SK-N-SH (cell line): Measurements from ENCODE around the gene DTX2. TPM values are rescaled to one million over a fixed set of nuclear protein-coding genes. Genes with fewer than 3 reads are reported as not detected.

ENCODE experiments used
- CTCF ChIA-PET: fragments of 300-600, 350-600 bp; formaldehyde crosslinking; extraction: SDS; loops from one replicate; lab custom pipeline; 2021; lab: Yijun Ruan, JAX
- POLR2A ChIA-PET: fragments of 350-600 bp; sonication (Branson Sonifier 250); formaldehyde crosslinking; extraction: SDS; loops from one replicate; lab custom pipeline; 2020; ENCODE audit warnings: antibody characterized with exemption, inconsistent platforms; lab: Yijun Ruan, JAX
- DNase-seq: peaks from one replicate; pipeline ENCODE4 v3.0.0; 2012
- H2AFZ ChIP-seq: fragments of 200-600 bp; sonication (generic); 2 replicates; pipeline ENCODE4 v1.8.1; 2016; ENCODE audit warnings: antibody characterized with exemption, mild to moderate bottlenecking, low read depth
- H3F3A ChIP-seq: fragments of 200-600 bp; sonication (generic); replicated peaks from 2 replicates; pipeline ENCODE3; 2016; ENCODE audit warnings: antibody characterized with exemption, mild to moderate bottlenecking; ENCODE audit not compliant: insufficient read depth
- H3K27ac ChIP-seq, 2 experiments: fragments of 200-500 bp in 1 of 2; fragments of 200-600 bp in 1 of 2; sonication (Bioruptor generic) in 1 of 2; sonication (generic), shearing (Covaris generic) in 1 of 2; 2 replicates each; pipeline versions ENCODE4 v1.5.1 to v1.6.1; 2014 to 2016; ENCODE audit warnings: low read depth in 2 of 2, inconsistent platforms in 1 of 2, low read length in 1 of 2, mild to moderate bottlenecking in 1 of 2, mixed read lengths in 1 of 2
- H3K27me3 ChIP-seq: fragments of 200-600 bp; sonication (generic), shearing (Covaris generic); 2 replicates; pipeline ENCODE4 v1.6.1; 2016; ENCODE audit warnings: mixed run types; ENCODE audit not compliant: insufficient read depth
- H3K36me3 ChIP-seq, 2 experiments: fragments of 200-500 bp in 1 of 2; fragments of 200-600 bp in 1 of 2; sonication (Bioruptor generic) in 1 of 2; sonication (generic) in 1 of 2; replicated peaks in 1 of 2; 2 replicates each; pipeline versions ENCODE3 to v1.5.1; 2014 to 2016; ENCODE audit warnings: low read length in 1 of 2, mild to moderate bottlenecking in 1 of 2; ENCODE audit not compliant: insufficient read depth in 2 of 2, control insufficient read depth in 1 of 2
- H3K4me1 ChIP-seq, 2 experiments: fragments of 200-500 bp in 1 of 2; fragments of 200-600 bp in 1 of 2; sonication (Bioruptor generic) in 1 of 2; sonication (generic), shearing (Covaris generic) in 1 of 2; 2 replicates each; pipeline versions ENCODE4 v1.5.1 to v1.6.1; 2014 to 2016; ENCODE audit warnings: low read depth in 1 of 2, low read length in 1 of 2, mixed run types in 1 of 2; ENCODE audit not compliant: insufficient read depth in 2 of 2, control insufficient read depth in 1 of 2
- H3K4me2 ChIP-seq: fragments of 200-600 bp; sonication (generic), shearing (Covaris generic); 2 replicates; pipeline ENCODE4 v1.6.1; 2017; ENCODE audit warnings: mixed run types
- H3K4me3 ChIP-seq, 2 experiments: fragments of 200-500 bp in 1 of 2; fragments of 200-600 bp in 1 of 2; sonication (Bioruptor generic) in 1 of 2; sonication (generic), shearing (Covaris generic) in 1 of 2; 2 replicates each; pipeline versions ENCODE4 v1.5.1 to v1.8.1; 2014 to 2016; ENCODE audit warnings: low read depth in 2 of 2, inconsistent platforms in 1 of 2, low read length in 1 of 2, mild to moderate bottlenecking in 1 of 2, mixed read lengths in 1 of 2, moderate library complexity in 1 of 2
- H3K79me2 ChIP-seq: fragments of 200-600 bp; sonication (generic); 2 replicates; pipeline ENCODE4 v1.8.1; 2017; ENCODE audit warnings: mild to moderate bottlenecking; ENCODE audit not compliant: insufficient read depth
- H3K9ac ChIP-seq: fragments of 200-600 bp; sonication (generic); 2 replicates; pipeline ENCODE4 v1.6.1; 2017; ENCODE audit warnings: mixed run types
- H3K9me2 ChIP-seq: fragments of 200-600 bp; sonication (generic); 2 replicates; pipeline ENCODE4 v1.6.1; 2017; ENCODE audit warnings: mixed run types
- H3K9me3 ChIP-seq: fragments of 200-600 bp; sonication (generic); 2 replicates; pipeline ENCODE4 v1.6.1; 2017; ENCODE audit warnings: mixed run types, mild to moderate bottlenecking, moderate library complexity
- H4K20me1 ChIP-seq: fragments of 200-600 bp; sonication (generic); 2 replicates; pipeline ENCODE4 v1.6.1; 2017; ENCODE audit warnings: mild to moderate bottlenecking, mixed run types; ENCODE audit not compliant: insufficient read depth
- CHD2 ChIP-seq: fragments of 150-350 bp; IDR thresholded peaks from 2 replicates; pipeline ENCODE4 v1.6.1; 2018; ENCODE audit warnings: low read length; ENCODE audit not compliant: partially characterized antibody
- ELF1 ChIP-seq: IDR thresholded peaks from 2 replicates; pipeline ENCODE4 v1.4.0; 2012
- FOSL2 ChIP-seq: IDR thresholded peaks from 2 replicates; pipeline ENCODE4 v1.4.0; 2012; ENCODE audit warnings: low read depth, mild to moderate bottlenecking, moderate library complexity, borderline replicate concordance
- FOXM1 ChIP-seq: IDR thresholded peaks from 2 replicates; pipeline ENCODE4 v1.4.0; 2012; ENCODE audit warnings: low read depth, mild to moderate bottlenecking
- GABPA ChIP-seq: IDR thresholded peaks from 2 replicates; pipeline ENCODE4 v1.4.0; 2012; ENCODE audit warnings: low read depth, mild to moderate bottlenecking
- MEF2A ChIP-seq: IDR thresholded peaks from 2 replicates; pipeline ENCODE4 v1.4.0; 2012; ENCODE audit warnings: low read depth, borderline replicate concordance
- NFIC ChIP-seq: IDR thresholded peaks from 2 replicates; pipeline ENCODE4 v1.4.0; 2012; ENCODE audit warnings: borderline replicate concordance
- RCOR1 ChIP-seq: fragments of 150-350 bp; IDR thresholded peaks from 2 replicates; pipeline ENCODE4 v1.6.1; 2017; ENCODE audit warnings: antibody characterized with exemption, low read length
- RFX5 ChIP-seq: IDR thresholded peaks from 2 replicates; pipeline ENCODE4 v1.6.1; 2012; ENCODE audit warnings: mild to moderate bottlenecking, improper control_type of control experiment, low read length
- RXRA ChIP-seq: IDR thresholded peaks from 2 replicates; pipeline ENCODE4 v1.4.0; 2012; ENCODE audit warnings: low read depth, mild to moderate bottlenecking, borderline replicate concordance
- SIN3A ChIP-seq: IDR thresholded peaks from 2 replicates; pipeline ENCODE4 v1.6.1; 2012; ENCODE audit warnings: low read depth, mild to moderate bottlenecking, low read length, moderate library complexity, borderline replicate concordance
- TCF12 ChIP-seq: IDR thresholded peaks from 2 replicates; pipeline ENCODE4 v1.4.0; 2012
- YY1 ChIP-seq: IDR thresholded peaks from 2 replicates; pipeline ENCODE4 v1.4.0; 2012; ENCODE audit warnings: low read depth, mild to moderate bottlenecking
- WGBS: methylation state at CpG from one replicate; pipeline ENCODE4 v1.1.6; 2017; ENCODE audit warnings: low lambda C conversion rate; 5-methylcytosine and 5-hydroxymethylcytosine counted together
- polyA plus RNA-seq, 3 experiments: library from polyadenylated mRNA; depleted of rRNA; stranded (reverse); fragments of >200 nt; gene quantifications; 2 replicates each; pipeline ENCODE4 v1.2.3, GENCODE V29; 2012
- TF ChIP-seq, protein P1 (sequence below): IDR thresholded peaks from 2 replicates; pipeline ENCODE4 v1.4.0; 2012; ENCODE audit warnings: low read depth

The DTX2 gene
- polyA plus RNA-seq, 1 of the 3 experiments (the other 2 are of a cell fraction) = 7.6 TPM

GRCh38 chr7:76513817-76514799 is 52.6 kb downstream of the DTX2 start:
- H3F3A ChIP-seq = no peaks in the 10 kb centered on the region
- H3K79me2 ChIP-seq = no peaks in the 10 kb centered on the region
- H3K4me2 ChIP-seq = no peak overlapping the region
- DNase-seq = no peak
- H3K9me2 ChIP-seq = no peaks in the 10 kb centered on the region
- no peak overlapping the region for H3K27ac ChIP-seq
- ChIA-PET POLR2A (no interaction called here), CTCF (interaction anchor here (0.5 to 0.9 kb wide), 3 partner anchors 9 to 337 kb away, joined by 3 to 4 read pairs (median 3); partner anchors contain the start of gene ZP3)
- 83% methylated on average over 24 of the region's 29 CpGs for WGBS
- H3K4me3 ChIP-seq = no peak overlapping the region
- no peaks in the 10 kb centered on the region for H3K36me3 ChIP-seq
- TF ChIP-seq RXRA = no peak
- TF ChIP-seq ELF1 = no peak
- TF ChIP-seq, protein P1, sequence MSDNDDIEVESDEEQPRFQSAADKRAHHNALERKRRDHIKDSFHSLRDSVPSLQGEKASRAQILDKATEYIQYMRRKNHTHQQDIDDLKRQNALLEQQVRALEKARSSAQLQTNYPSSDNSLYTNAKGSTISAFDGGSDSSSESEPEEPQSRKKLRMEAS = no peak
- TF ChIP-seq CHD2 = no peak
- TF ChIP-seq GABPA = no peak
- TF ChIP-seq RCOR1 = no peak
- no peak for TF ChIP-seq FOXM1
- TF ChIP-seq NFIC = no peak
- no peak for TF ChIP-seq MEF2A
- TF ChIP-seq TCF12 = no peak
- no peak for TF ChIP-seq YY1
- TF ChIP-seq FOSL2 = no peak
- no peak for TF ChIP-seq RFX5
- no peak overlapping the region for H2AFZ ChIP-seq
- no peaks in the 10 kb centered on the region for H3K9me3 ChIP-seq
- no peak overlapping the region for H3K9ac ChIP-seq
- H3K27me3 ChIP-seq = no peaks in the 10 kb centered on the region
- peaks cover 0 to 10% of the 10 kb centered on the region in 2 experiments; a peak in 1 of 4 replicates for H3K4me1 ChIP-seq
- H4K20me1 ChIP-seq = no peaks in the 10 kb centered on the region

- Histone ChIP-seq H3K9me3 (no peaks in the 10 kb centered on the region), H3K27ac (no peak overlapping the region), H3F3A (no peaks in the 10 kb centered on the region), H3K4me1 (peaks cover 0 to 7% of the 10 kb centered on the region in 2 experiments; a peak in 1 of 4 replicates), H3K4me2 (no peak overlapping the region), H3K27me3 (no peaks in the 10 kb centered on the region), H3K4me3 (no peak overlapping the region), H3K9ac (no peak overlapping the region), H4K20me1 (no peaks in the 10 kb centered on the region), H3K9me2 (no peaks in the 10 kb centered on the region), H2AFZ (no peak overlapping the region), H3K36me3 (no peaks in the 10 kb centered on the region), H3K79me2 (no peaks in the 10 kb centered on the region)
- TF ChIP-seq SIN3A (no peak), GABPA (no peak)
- ChIA-PET CTCF (interaction anchor here (0.9 kb wide), 1 partner anchor 91 kb away, joined by 3 read pairs; the partner anchor contains the start of gene ZP3), POLR2A (no interaction called here)
- WGBS = 68% methylated on average over 3 of the region's 16 CpGs
- peak; percentile 38 for DNase-seq
Measured at GRCh38 chr7:76514926-76515771, 53.6 kb downstream of the DTX2 start.
